H9 (cell line): ENCODE measurements around the gene CFAP99. TPM values are rescaled to one million over a fixed set of nuclear protein-coding genes. Genes with fewer than 3 reads are reported as not detected.

Experiments
- DNase-seq: peaks from one replicate; pipeline ENCODE4 v3.0.0-alpha.2; 2017
- H2AFZ ChIP-seq: one replicate; pipeline ENCODE4 v1.6.1; 2013; ENCODE audit warnings: mild to moderate bottlenecking, low read length, control low read depth, moderate library complexity
- H2AK5ac ChIP-seq: 2 replicates; pipeline ENCODE4 v1.6.1; 2013; ENCODE audit warnings: low read length, control low read depth, mixed read lengths; ENCODE audit not compliant: insufficient read length
- H2BK120ac ChIP-seq: one replicate; pipeline ENCODE4 v1.6.1; 2013; ENCODE audit warnings: low read depth, mild to moderate bottlenecking, low read length, control low read depth, inconsistent platforms; ENCODE audit not compliant: poor library complexity, severe bottlenecking
- H2BK12ac ChIP-seq: 2 replicates; pipeline ENCODE4 v1.6.1; 2013; ENCODE audit warnings: low read length, control low read depth, mixed read lengths, low read depth; ENCODE audit not compliant: insufficient read length
- H2BK15ac ChIP-seq: 2 replicates; pipeline ENCODE4 v1.6.1; 2013; ENCODE audit warnings: low read depth, low read length, control low read depth
- H2BK20ac ChIP-seq: one replicate; pipeline ENCODE4 v1.6.1; 2013; ENCODE audit warnings: low read depth, mild to moderate bottlenecking, low read length, control low read depth, inconsistent platforms; ENCODE audit not compliant: poor library complexity, severe bottlenecking
- H2BK5ac ChIP-seq: 2 replicates; pipeline ENCODE4 v1.6.1; 2013; ENCODE audit warnings: low read length, control low read depth, mixed read lengths; ENCODE audit not compliant: insufficient read length
- H3K14ac ChIP-seq: 2 replicates; pipeline ENCODE4 v1.6.1; 2013; ENCODE audit warnings: low read length, control low read depth; ENCODE audit not compliant: insufficient read depth
- H3K18ac ChIP-seq: 2 replicates; pipeline ENCODE4 v1.6.1; 2013; ENCODE audit warnings: low read depth, mild to moderate bottlenecking, mixed read lengths, low read length, control low read depth; ENCODE audit not compliant: insufficient read length
- H3K23ac ChIP-seq: 2 replicates; pipeline ENCODE4 v1.6.1; 2013; ENCODE audit warnings: low read length, control low read depth, mixed read lengths, low read depth; ENCODE audit not compliant: insufficient read length
- H3K23me2 ChIP-seq: 2 replicates; pipeline ENCODE4 v1.6.1; 2013; ENCODE audit warnings: low read depth, mild to moderate bottlenecking, mixed read lengths, low read length, control low read depth; ENCODE audit not compliant: insufficient read length, poor library complexity, severe bottlenecking
- H3K27ac ChIP-seq: 2 replicates; pipeline ENCODE4 v1.5.1; 2013; ENCODE audit warnings: low read length, control low read depth, mixed read lengths, low read depth; ENCODE audit not compliant: insufficient read length
- H3K27me3 ChIP-seq: 2 replicates; pipeline ENCODE4 v1.6.1; 2013; ENCODE audit warnings: low read length, control low read depth, inconsistent platforms; ENCODE audit not compliant: insufficient read depth
- H3K4ac ChIP-seq: 2 replicates; pipeline ENCODE4 v1.6.1; 2013; ENCODE audit warnings: low read depth, mild to moderate bottlenecking, control low read depth, inconsistent platforms, low read length, moderate library complexity
- H3K4me1 ChIP-seq: 2 replicates; pipeline ENCODE4 v1.6.1; 2013; ENCODE audit warnings: low read length, control low read depth, inconsistent platforms; ENCODE audit not compliant: insufficient read depth
- H3K4me2 ChIP-seq: 2 replicates; pipeline ENCODE4 v1.6.1; 2013; ENCODE audit warnings: low read length, control low read depth, mixed read lengths; ENCODE audit not compliant: insufficient read length, insufficient read depth
- H3K56ac ChIP-seq: 2 replicates; pipeline ENCODE4 v1.6.1; 2013; ENCODE audit warnings: low read depth, mild to moderate bottlenecking, mixed read lengths, low read length, control low read depth; ENCODE audit not compliant: insufficient read length
- H3K79me1 ChIP-seq: 2 replicates; pipeline ENCODE4 v1.6.1; 2013; ENCODE audit warnings: low read depth, mild to moderate bottlenecking, moderate library complexity, low read length, control low read depth, inconsistent platforms; ENCODE audit not compliant: insufficient read depth, poor library complexity, severe bottlenecking
- H3K79me2 ChIP-seq: 2 replicates; pipeline ENCODE4 v1.6.1; 2013; ENCODE audit warnings: low read length, control low read depth, inconsistent platforms; ENCODE audit not compliant: insufficient read depth
- H3K9ac ChIP-seq: 2 replicates; pipeline ENCODE4 v1.6.1; 2013; ENCODE audit warnings: low read length, control low read depth, mixed read lengths; ENCODE audit not compliant: insufficient read length; ENCODE audit errors: extremely low read depth
- H3K9me3 ChIP-seq: one replicate; pipeline ENCODE4 v1.6.1; 2013; ENCODE audit warnings: low read depth, low read length, inconsistent platforms; ENCODE audit not compliant: control insufficient read depth
- H3T11ph ChIP-seq: one replicate; pipeline ENCODE4 v1.6.1; 2013; ENCODE audit warnings: mild to moderate bottlenecking, low read length, control low read depth, inconsistent platforms
- H4K20me1 ChIP-seq: one replicate; pipeline ENCODE4 v1.6.1; 2013; ENCODE audit not compliant: control insufficient read depth, insufficient read length, insufficient read depth
- H4K5ac ChIP-seq: 2 replicates; pipeline ENCODE4 v1.6.1; 2013; ENCODE audit warnings: low read depth, mild to moderate bottlenecking, mixed read lengths, low read length, control low read depth; ENCODE audit not compliant: insufficient read length
- H4K8ac ChIP-seq: replicated peaks from 2 replicates; pipeline ENCODE4 v1.6.1; 2013; ENCODE audit warnings: low read length, control low read depth, mixed read lengths, low read depth; ENCODE audit not compliant: insufficient read length
- H4K91ac ChIP-seq: 2 replicates; pipeline ENCODE4 v1.6.1; 2013; ENCODE audit warnings: low read depth, mild to moderate bottlenecking, moderate library complexity, mixed read lengths, low read length, control low read depth; ENCODE audit not compliant: insufficient read length
- H3K27ac Mint-ChIP-seq, 3 experiments: 2 replicates in 2 of 3; 3 replicates in 1 of 3; pipeline ENCODE4 v1.8.0; 2020 to 2021; ENCODE audit warnings: mixed read lengths in 3 of 3, mild to moderate bottlenecking in 1 of 3, moderate library complexity in 1 of 3
- H3K27me3 Mint-ChIP-seq: 2 replicates; pipeline ENCODE4 v1.8.0; 2021; ENCODE audit warnings: low read depth, mild to moderate bottlenecking, moderate library complexity, mixed read lengths
- H3K36me3 Mint-ChIP-seq, 3 experiments: 2 replicates in 2 of 3; 3 replicates in 1 of 3; pipeline ENCODE4 v1.8.0; 2020 to 2021; ENCODE audit warnings: low read depth in 3 of 3, mixed read lengths in 3 of 3; ENCODE audit not compliant: insufficient read depth in 1 of 3
- H3K4me1 Mint-ChIP-seq, 2 experiments: 2 replicates each; pipeline ENCODE4 v1.8.0; 2020; ENCODE audit warnings: mixed read lengths in 2 of 2
- H3K4me3 Mint-ChIP-seq, 2 experiments: 2 replicates in 1 of 2; 3 replicates in 1 of 2; pipeline ENCODE4 v1.8.0; 2020 to 2021; ENCODE audit warnings: mild to moderate bottlenecking in 2 of 2, mixed read lengths in 2 of 2, moderate library complexity in 1 of 2
- H3K9me3 Mint-ChIP-seq, 2 experiments: 2 replicates in 1 of 2; 3 replicates in 1 of 2; pipeline ENCODE4 v1.8.0; 2020; ENCODE audit warnings: mild to moderate bottlenecking in 2 of 2, mixed read lengths in 2 of 2, moderate library complexity in 1 of 2
- WGBS: extraction: QIAGEN DNeasy Blood & Tissue Kit; methylation state at CpG from one replicate; pipeline ENCODE4 v1.1.7; 2013; ENCODE audit warnings: missing lambda C conversion rate, low lambda C conversion rate, mixed read lengths; ENCODE audit not compliant: insufficient read length; ENCODE audit errors: extremely low coverage; 5-methylcytosine and 5-hydroxymethylcytosine counted together
- total RNA-seq: library from RNA; stranded (reverse); gene quantifications from 2 replicates; pipeline ENCODE4 v1.2.1, GENCODE V29; 2021
- TF ChIP-seq, protein P1 (sequence below): fragments of 200-600 bp; sonication (generic); conservative IDR thresholded peaks from 3 replicates; pipeline ENCODE4 v1.8.0; 2021; ENCODE audit warnings: antibody characterized with exemption, mild to moderate bottlenecking

CFAP99 gene
- total RNA-seq, 1 experiment from 2014 or later, result 0.35 TPM

DNA sequence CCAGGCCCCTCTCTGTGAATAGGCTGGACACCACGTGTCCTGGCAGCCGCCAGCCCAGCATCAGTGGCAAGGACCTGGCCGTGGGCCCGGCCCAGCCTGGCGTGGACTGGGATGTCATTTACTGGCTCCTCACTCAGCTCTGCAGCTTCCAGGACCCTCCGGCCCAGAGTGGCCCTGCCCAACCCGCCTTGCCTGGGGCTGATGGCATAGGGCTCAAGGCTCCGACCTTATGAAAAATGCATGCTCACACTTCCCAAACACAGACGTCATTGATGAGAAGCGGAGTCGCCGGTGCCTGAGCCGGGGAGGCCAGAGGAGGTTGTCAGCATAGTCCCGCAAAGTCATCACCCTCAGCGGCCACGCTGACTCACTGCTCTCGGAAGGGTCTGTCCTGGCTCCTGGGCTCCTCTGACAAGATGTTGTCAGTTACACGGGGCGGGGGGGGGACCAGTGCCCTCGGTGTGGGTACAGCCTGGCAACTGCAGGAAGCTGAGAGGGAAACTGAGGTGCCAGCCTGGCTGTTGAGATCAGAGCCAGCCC, 14.3 kb downstream of the CFAP99 start:
- no peak overlapping the region for H3K56ac ChIP-seq
- H3K23me2 ChIP-seq, result no peaks in the 10 kb centered on the region
- H2AFZ ChIP-seq, result no peak overlapping the region
- no peak overlapping the region for H3K14ac ChIP-seq
- H3K4me2 ChIP-seq, result no peak overlapping the region
- H3K27ac ChIP-seq, result no peak overlapping the region
- no peak overlapping the region for H4K5ac ChIP-seq
- Mint-ChIP-seq H3K27me3 (peaks cover 4% of the 10 kb centered on the region; the same call in 1 of the 2 replicates), H3K36me3 (no peaks in the 10 kb centered on the region), H3K4me1 (peaks cover 6 to 9% of the 10 kb centered on the region in 2 experiments), H3K9me3 (no peaks in the 10 kb centered on the region; a peak in 1 of 5 replicates), H3K27ac (no peak overlapping the region), H3K4me3 (no peak overlapping the region)
- no peaks in the 10 kb centered on the region for H4K20me1 ChIP-seq
- H2BK5ac ChIP-seq, result no peak overlapping the region
- no peaks in the 10 kb centered on the region for H3K9me3 ChIP-seq
- no peak overlapping the region for H2BK120ac ChIP-seq
- no peak overlapping the region for H3K9ac ChIP-seq
- no CpG with 5 or more reads among the region's 20 CpGs for WGBS
- no peak overlapping the region for H2BK20ac ChIP-seq
- H2BK12ac ChIP-seq, result no peak overlapping the region
- no peaks in the 10 kb centered on the region for H3K79me2 ChIP-seq
- no peak overlapping the region for H2BK15ac ChIP-seq
- H4K91ac ChIP-seq, result no peak overlapping the region
- H3K79me1 ChIP-seq, result no peaks in the 10 kb centered on the region
- H4K8ac ChIP-seq, result no peak overlapping the region
- TF ChIP-seq, protein P1, sequence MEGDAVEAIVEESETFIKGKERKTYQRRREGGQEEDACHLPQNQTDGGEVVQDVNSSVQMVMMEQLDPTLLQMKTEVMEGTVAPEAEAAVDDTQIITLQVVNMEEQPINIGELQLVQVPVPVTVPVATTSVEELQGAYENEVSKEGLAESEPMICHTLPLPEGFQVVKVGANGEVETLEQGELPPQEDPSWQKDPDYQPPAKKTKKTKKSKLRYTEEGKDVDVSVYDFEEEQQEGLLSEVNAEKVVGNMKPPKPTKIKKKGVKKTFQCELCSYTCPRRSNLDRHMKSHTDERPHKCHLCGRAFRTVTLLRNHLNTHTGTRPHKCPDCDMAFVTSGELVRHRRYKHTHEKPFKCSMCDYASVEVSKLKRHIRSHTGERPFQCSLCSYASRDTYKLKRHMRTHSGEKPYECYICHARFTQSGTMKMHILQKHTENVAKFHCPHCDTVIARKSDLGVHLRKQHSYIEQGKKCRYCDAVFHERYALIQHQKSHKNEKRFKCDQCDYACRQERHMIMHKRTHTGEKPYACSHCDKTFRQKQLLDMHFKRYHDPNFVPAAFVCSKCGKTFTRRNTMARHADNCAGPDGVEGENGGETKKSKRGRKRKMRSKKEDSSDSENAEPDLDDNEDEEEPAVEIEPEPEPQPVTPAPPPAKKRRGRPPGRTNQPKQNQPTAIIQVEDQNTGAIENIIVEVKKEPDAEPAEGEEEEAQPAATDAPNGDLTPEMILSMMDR, result no peak
- H3K4ac ChIP-seq, result no peak overlapping the region
- H3T11ph ChIP-seq, result no peak overlapping the region
- H3K18ac ChIP-seq, result no peak overlapping the region
- H2AK5ac ChIP-seq, result no peak overlapping the region
- H3K23ac ChIP-seq, result no peak overlapping the region
- H3K27me3 ChIP-seq, result no peaks in the 10 kb centered on the region
- peak; percentile 30 for DNase-seq
- no peaks in the 10 kb centered on the region for H3K4me1 ChIP-seq
